Thyroid gland (tissue), 4 donors: ENCODE measurements around the gene PCDHA12. TPM values are rescaled to one million over a fixed set of nuclear protein-coding genes. Genes with fewer than 3 reads are reported as not detected.
"Not testable (repeated sequence)": the region's sequence is repeated elsewhere in the genome, so short reads cannot be mapped to it uniquely, and the experiment has no call there.

ENCODE experiments used
- DNase-seq, 2 donors: peaks; one replicate each; pipeline ENCODE4 v3.0.0-alpha.2; 2019
- H3K27ac ChIP-seq, 3 donors: fragments of 200-600 bp; sonication (generic); 1 replicate in 2 of 3; 2 replicates in 1 of 3; pipeline ENCODE4 v1.5.1; 2016 to 2019; ENCODE audit warnings: mild to moderate bottlenecking in 1 of 3, moderate library complexity in 1 of 3
- H3K27me3 ChIP-seq: fragments of 200-600 bp; sonication (generic); one replicate; pipeline ENCODE4 v1.5.1; 2019
- H3K36me3 ChIP-seq, 2 donors: fragments of 200-600 bp; sonication (generic); one replicate each; pipeline ENCODE4 v1.5.1; 2016 to 2019
- H3K4me1 ChIP-seq, 2 donors: fragments of 200-600 bp; sonication (generic); one replicate each; pipeline ENCODE4 v1.5.1; 2017 to 2019
- H3K4me3 ChIP-seq, 3 donors: fragments of 200-600 bp; sonication (generic); replicated peaks in 1 of 3; 1 replicate in 2 of 3; 2 replicates in 1 of 3; pipeline ENCODE4 v1.5.1; 2016; ENCODE audit warnings: mild to moderate bottlenecking in 1 of 3
- H3K9me3 ChIP-seq: fragments of 200-600 bp; sonication (generic); one replicate; pipeline ENCODE4 v1.5.1; 2017
- CTCF ChIP-seq, 6 experiments: fragments of 200-600 bp in 3 of 6; fragments of 450-650 bp in 3 of 6; sonication (generic) in 3 of 6; IDR thresholded peaks; one replicate each; pipeline ENCODE4 v1.5.1; 2016 to 2019; ENCODE audit warnings: antibody characterized with exemption in 6 of 6, mild to moderate bottlenecking in 2 of 6, inconsistent platforms in 1 of 6, moderate library complexity in 1 of 6
- POLR2A ChIP-seq, 2 donors: fragments of 450-650 bp; IDR thresholded peaks; one replicate each; pipeline ENCODE4 v1.6.1; 2017; ENCODE audit warnings: antibody characterized with exemption in 2 of 2, mild to moderate bottlenecking in 2 of 2, moderate library complexity in 1 of 2
- WGBS, 2 donors: methylation state at CpG; one replicate each; pipeline ENCODE4 v1.1.5; 2017; 5-methylcytosine and 5-hydroxymethylcytosine counted together
- intact Hi-C: fragments of 100-400 bp; cut with DNase I; formaldehyde crosslinking; loops from one replicate; pipeline ENCODE4 v1.15.1; 2023
- total RNA-seq, 4 donors: library from RNA; depleted of rRNA; stranded (reverse); fragments of >200 nt; gene quantifications; one replicate each; pipeline ENCODE4 v1.2.3, GENCODE V29; 2016

Gene PCDHA12
- total RNA-seq, 4 donors from 2014 or later: 3.3 to 9.6 (median 6.1) TPM

- H3K4me1 ChIP-seq: no peaks in the 10 kb centered on the region
- TF ChIP-seq POLR2A (IDR thresholded peaks at IDR 0.05) (no peak), CTCF (IDR thresholded peaks at IDR 0.05) (no peak)
- no peaks in the 10 kb centered on the region for H3K9me3 ChIP-seq
- H3K4me3 ChIP-seq: no peak overlapping the region
- 51 to 66% methylated on average over 5 of the region's 5 CpGs for WGBS, 2 donors
- H3K36me3 ChIP-seq: no peaks in the 10 kb centered on the region
- no peak overlapping the region for H3K27ac ChIP-seq
- no peak for DNase-seq
- intact Hi-C loops: no loop called here
- H3K27me3 ChIP-seq: no peaks in the 10 kb centered on the region
Observed at GRCh38 chr5:140869555-140869886, 5.6 kb upstream of the PCDHA12 start.

GRCh38 chr5:140870221-140871201 lies 4.6 kb upstream of the PCDHA12 start:
- H3K36me3 ChIP-seq: no peaks in the 10 kb centered on the region
- TF ChIP-seq CTCF (IDR thresholded peaks at IDR 0.05): no peak
- no peak for TF ChIP-seq POLR2A (IDR thresholded peaks at IDR 0.05)
- H3K27me3 ChIP-seq: no peaks in the 10 kb centered on the region
- no peaks in the 10 kb centered on the region for H3K4me1 ChIP-seq
- 44 to 55% methylated on average over 12 to 84 of the region's 114 CpGs for WGBS, 2 donors
- no peaks in the 10 kb centered on the region for H3K9me3 ChIP-seq
- no peak for DNase-seq
- H3K4me3 ChIP-seq: no peak overlapping the region
- intact Hi-C loops: no loop called here
- no peak overlapping the region for H3K27ac ChIP-seq

- H3K9me3 ChIP-seq, H3K27me3 ChIP-seq, H3K4me1 ChIP-seq, H3K27ac ChIP-seq, H3K36me3 ChIP-seq, DNase-seq, H3K4me3 ChIP-seq, intact Hi-C loops: not testable (repeated sequence)
- 34 to 50% methylated on average over 38 to 70 of the region's 80 CpGs for WGBS, 2 donors
Observed at GRCh38 chr5:140876541-140877261, 1.6 kb downstream of the PCDHA12 start.

GRCh38 chr5:140877262-140877581 lies 2.1 kb downstream of the PCDHA12 start:
- WGBS, 2 donors: 38% methylated on average over 35 of the region's 37 CpGs; no CpG with 5 or more reads in 1 of the 2 donors
- H3K27ac ChIP-seq: no peak overlapping the region
- no peak overlapping the region for H3K4me3 ChIP-seq
- H3K27me3 ChIP-seq: no peaks in the 10 kb centered on the region
- H3K36me3 ChIP-seq: no peaks in the 10 kb centered on the region
- no peak for DNase-seq
- TF ChIP-seq CTCF (IDR thresholded peaks at IDR 0.05) (no peak), POLR2A (IDR thresholded peaks at IDR 0.05) (no peak)
- H3K9me3 ChIP-seq: no peaks in the 10 kb centered on the region
- no peaks in the 10 kb centered on the region for H3K4me1 ChIP-seq
- intact Hi-C loops: no loop called here

- WGBS, 2 donors: 9 to 18% methylated on average over 25 to 35 of the region's 35 CpGs
- Histone ChIP-seq H3K4me1 (no peaks in the 10 kb centered on the region), H3K4me3 (no peak within 1 kb of the TSS), H3K27ac (no peak within 1 kb of the TSS), H3K27me3 (no peaks in the 10 kb centered on the region), H3K36me3 (no peaks in the 10 kb centered on the region), H3K9me3 (no peaks in the 10 kb centered on the region)
- peak in 1 of 2 donors; percentile 26 for DNase-seq
- intact Hi-C loops: loop anchor here (5.0 kb wide), 1 partner anchor 165 kb away; no protein-coding TSS in a partner anchor
- TF ChIP-seq POLR2A (IDR thresholded peaks at IDR 0.05) (no peak), CTCF (IDR thresholded peaks at IDR 0.05) (peak in 4 of 6 experiments; percentile 45 to 56 (median 48))
Observed at GRCh38 chr5:140881889-140882590, 6.9 kb downstream of the PCDHA12 start, which contains the start of gene PCDHA13. Gene PCDHA13, plus strand, starts transcription at chr5:140882124. Its CDS starts 145 bp downstream, at chr5:140882269.
